Left renal pelvis (tissue), 4 donors: ENCODE results near the gene ZKSCAN7. TPM values are rescaled to one million over a fixed set of nuclear protein-coding genes. Genes with fewer than 3 reads are reported as not detected.
A peak's percentile ranks its signal among the peaks of the same experiment; 100 is the strongest.
"Not testable (repeated sequence)": the region's sequence is repeated elsewhere in the genome, so short reads cannot be mapped to it uniquely, and the experiment has no call there.

Experiments used
- DNase-seq, 4 donors: peaks; one replicate each; pipeline ENCODE4 v3.0.0-alpha.2; 2013; ENCODE audit warnings: low read depth in 4 of 4, low spot score in 3 of 4
- polyA plus RNA-seq, 4 donors: library from polyadenylated mRNA; unstranded; fragments of 120-200 nt; gene quantifications; one replicate each; pipeline ENCODE4 v1.2.1, GENCODE V29; 2013; ENCODE audit not compliant: insufficient read length in 4 of 4

The ZKSCAN7 gene
- 10 to 100 TPM; 13.3 to 16.9 (median 16.4) TPM for polyA plus RNA-seq

DNA sequence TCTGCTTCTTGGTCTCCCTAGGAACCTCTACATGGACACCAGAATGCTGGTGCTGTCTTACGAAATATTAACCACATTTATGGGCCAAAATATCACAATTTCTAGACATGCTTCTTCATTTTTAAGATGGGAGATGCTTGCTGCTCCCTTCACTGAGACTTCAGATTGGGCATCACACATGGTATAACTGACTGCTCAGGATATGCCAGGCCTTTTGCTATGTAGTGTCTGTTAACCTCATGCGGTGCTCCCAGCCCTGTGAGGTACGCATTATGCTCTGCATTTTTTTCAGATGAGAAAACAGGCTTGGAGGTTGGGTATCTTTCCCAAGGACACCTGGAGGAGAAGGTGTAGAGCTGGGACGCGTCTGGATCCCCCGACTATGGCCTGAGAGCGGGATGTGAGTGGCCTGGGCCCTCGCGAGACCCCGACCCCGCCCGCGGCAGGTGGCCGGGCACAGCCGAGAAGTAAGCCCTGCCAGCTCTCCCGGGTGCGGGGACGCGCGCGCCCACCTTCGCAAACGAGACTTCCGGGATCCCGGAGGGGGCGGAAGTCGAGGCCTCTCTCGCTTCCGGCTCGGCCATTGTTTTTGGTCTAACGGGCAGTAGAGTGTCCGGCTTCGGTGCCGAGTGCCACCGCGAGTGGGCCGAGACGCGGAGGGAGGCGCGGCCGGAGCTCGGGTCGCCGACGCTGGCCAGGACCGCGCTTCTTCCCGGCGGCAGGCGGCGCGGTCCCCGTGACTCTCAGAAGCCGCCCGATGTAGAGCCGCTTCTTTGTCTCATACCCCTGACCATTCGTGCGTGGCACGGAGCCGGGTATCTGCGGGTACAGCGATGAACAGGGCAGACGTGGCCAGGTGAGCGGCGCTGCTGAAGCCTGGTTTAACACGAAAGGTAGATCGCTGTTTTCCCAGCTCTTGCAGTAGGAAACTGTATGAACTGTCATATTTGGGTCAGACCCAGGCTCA, at the start of gene ZKSCAN7:
Gene ZKSCAN7 (plus strand): TSS at position 568 of the 967 bp plus-strand sequence. CDS start 1,855 bp downstream, outside the sequence.
- DNase-seq = peak; percentile 29 to 60 (median 52)

GRCh38 chr3:44506556-44506955, 48.4 kb upstream of the ZKSCAN7 start:
- DNase-seq = no peak

DNA sequence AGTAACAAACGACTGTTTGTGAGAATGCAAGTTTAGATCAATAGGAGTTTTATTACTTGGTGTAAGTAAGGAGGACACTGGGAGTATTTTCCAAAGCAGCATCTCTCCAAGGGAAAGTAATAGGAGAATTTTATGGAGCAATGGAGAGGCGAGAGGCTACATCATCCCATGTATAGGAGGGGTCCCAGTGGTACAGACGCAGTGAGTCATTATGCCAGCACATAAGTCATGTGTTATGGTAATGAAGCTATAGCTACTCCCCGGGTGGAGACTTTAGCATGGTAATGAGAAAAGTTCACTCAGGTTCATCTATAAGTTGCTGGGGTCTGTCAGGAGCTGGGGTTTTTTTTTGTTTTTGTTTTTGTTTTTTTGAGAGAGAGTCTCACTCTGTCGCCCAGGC, 48.0 kb upstream of the ZKSCAN7 start:
- no peak for DNase-seq

DNA sequence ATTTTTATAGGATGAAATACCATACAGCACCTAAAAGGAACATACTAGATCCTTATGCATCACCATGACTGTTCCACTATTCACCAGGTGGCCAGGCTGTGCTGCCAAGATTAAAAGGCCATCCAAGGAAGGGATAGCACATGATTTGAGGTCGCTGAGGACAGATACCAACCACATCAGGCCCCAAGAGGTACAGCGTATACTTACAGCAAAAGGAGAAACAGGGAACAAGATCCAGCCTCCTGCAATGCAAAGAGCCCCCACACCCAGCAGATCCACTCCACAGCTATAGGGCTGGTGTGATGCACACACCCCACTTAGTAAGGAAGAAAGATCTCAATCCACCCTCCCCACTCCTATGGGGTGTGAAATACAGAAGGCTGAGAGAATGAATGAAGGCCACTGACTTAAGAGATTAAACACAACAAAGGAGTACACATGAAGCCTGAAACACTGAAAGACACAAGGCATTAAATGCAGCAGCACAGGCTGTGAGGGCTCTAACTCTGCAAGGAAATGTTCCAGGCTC, 45.5 kb upstream of the ZKSCAN7 start:
- DNase-seq = no peak

GRCh38 chr3:44510000-44510368, 45.0 kb upstream of the ZKSCAN7 start:
- no peak for DNase-seq

DNA sequence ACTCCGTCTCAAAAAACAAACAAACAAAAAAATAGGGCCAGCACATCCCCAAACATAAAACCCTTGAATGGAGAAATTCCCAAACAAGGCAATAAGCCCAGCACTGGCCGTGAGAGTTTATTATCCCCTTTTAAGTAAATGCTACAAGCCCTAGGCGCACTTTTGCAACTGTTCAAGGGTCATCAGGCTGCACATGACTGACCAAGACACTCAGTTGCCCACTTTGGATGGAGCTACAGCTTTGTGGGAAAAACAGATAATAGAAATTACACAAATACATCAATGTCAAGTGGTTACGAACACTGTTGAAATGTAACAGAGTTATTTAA, 43.8 kb upstream of the ZKSCAN7 start:
- DNase-seq = no peak

DNA sequence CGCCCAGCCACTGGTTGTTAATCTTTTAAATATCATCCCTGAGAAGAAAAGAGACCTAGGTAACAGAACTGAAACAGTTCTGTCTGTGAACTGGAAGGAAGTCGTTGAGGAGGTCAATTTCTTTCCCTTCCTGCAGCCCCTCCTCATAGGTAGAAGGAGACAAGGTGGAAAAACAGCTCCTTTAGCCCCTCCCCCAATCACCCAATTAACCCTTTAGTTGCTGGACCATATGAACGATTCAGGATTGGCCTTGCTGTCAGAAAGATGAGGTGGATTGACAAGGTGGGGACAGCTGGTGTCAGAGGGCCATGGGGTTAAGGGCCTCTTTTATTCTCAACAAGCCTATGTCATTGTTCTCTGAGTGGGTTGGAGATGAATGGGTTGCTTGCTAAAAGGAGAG, 41.5 kb upstream of the ZKSCAN7 start:
- no peak for DNase-seq

- no peak for DNase-seq
Measured at GRCh38 chr3:44516230-44516629, 38.8 kb upstream of the ZKSCAN7 start.

- DNase-seq = no peak
Measured at GRCh38 chr3:44518782-44519156, 36.2 kb upstream of the ZKSCAN7 start.

- DNase-seq = no peak
Measured at GRCh38 chr3:44521721-44522120, 33.3 kb upstream of the ZKSCAN7 start.

DNA sequence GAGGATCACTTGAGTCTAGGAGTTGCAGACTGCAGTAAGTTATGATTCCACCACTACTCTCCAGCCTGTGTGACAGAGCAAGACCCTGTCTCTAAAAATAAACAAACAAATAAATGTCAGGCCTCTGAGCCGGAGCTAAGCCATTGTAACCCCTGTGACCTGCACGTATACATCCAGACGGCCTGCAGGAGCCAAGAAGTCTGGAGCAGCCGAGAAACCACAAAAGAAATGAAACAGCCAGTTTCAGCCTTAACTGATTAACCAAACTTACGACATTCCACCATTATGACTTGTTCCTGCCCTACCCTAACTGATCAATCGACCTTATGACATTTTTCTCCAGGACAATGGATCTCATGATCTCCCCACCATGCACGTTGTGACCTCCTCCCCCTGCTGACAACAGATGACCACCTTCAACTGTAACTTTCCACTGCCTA, 32.5 kb upstream of the ZKSCAN7 start:
- DNase-seq = no peak

DNA sequence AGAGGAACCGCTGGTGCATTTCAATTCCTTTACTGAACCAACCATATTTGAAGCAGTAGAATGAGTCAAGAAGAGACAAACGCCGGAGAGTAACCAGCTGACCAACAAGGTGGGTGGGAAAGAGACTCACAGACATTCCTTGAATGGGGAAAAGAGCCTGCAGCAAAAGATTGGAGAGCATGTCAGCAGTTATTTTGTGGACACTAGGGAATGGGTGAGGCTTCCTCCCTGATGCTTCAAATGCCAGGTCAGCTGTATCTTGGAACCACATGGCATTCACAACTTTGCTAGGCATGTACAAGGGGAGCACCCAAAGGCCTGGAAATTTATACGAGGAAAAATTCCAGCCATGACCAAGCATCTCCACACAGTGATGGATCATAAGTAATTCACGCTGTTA, 29.9 kb upstream of the ZKSCAN7 start:
- DNase-seq = no peak

DNA sequence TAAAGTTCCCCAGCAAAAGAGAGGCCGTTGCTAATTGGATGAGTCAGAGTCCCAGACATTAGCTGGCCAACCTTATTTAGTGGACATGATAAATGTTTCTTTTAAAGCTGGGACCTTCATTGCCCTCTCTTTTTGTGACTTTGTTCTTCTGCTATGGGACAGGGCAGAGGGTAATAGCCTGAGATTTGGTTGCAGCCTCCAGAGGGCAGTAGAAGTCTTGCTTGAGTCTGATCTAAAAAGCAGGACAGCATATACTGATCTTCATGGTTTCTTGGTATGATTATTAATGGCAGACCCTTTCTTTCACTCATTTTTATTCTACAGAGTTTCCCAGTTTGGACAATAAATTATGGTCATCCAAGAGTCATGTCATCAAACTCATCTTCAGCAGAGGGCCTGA, 25.1 kb upstream of the ZKSCAN7 start:
- no peak for DNase-seq

DNA sequence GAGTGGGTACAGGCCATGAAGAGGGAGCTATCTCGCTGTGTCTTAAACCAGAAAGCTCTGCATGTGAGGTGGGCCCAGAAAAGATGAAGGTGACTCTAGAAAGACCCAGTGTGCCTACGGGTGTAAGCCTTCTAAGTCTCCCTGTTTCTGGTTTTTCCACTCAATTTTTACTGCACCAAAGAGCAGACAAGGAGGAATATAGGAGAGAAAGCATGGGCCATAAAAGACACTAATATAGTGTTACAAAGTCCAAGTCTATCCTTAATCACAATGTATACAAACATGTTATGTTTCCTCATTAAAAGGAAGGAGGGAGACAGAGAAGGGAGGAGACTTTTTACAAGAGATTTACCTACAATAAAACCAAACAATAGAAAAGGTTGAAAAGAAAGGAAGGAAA, 24.1 kb upstream of the ZKSCAN7 start:
- DNase-seq = no peak

- DNase-seq = not testable (repeated sequence)
Measured at GRCh38 chr3:44534659-44535058, 20.3 kb upstream of the ZKSCAN7 start.

DNA sequence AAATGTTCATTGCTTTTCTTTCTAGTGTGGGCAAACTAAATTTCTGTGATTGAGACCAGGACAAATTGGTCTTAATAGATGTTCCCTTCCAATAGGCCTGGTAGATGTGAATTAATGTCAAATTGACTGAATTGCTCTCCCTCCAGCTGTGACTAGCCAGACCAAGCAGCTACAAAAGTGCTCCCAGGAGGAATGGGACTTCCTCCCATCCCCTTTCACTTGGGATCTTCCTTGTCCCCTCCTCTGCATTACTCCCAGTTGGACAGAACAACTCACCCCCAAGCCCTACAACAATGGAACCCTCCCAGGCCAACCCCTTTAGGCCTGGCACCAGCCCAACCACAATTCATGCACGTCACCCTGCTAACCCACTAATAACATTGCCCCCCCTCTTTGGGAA, 19.6 kb upstream of the ZKSCAN7 start:
- DNase-seq = no peak

DNA sequence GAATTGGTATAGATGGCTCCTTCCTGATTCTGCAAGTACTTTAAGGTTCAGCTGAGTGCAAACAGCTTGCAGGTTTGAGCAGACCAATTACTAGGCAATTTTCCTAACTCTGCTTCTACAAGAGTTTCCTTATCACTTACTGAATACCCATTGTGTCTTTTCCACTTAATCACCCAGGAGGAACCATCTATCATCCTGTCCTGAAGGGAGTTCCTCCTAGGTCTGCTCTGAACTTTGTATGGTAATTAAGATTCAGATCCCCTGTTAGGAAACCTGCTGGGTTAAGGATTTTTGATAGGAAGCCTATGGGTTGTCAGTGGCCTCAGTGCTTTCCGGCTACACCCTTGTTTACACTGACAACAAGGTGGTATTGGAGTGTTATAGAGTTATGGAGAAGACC, 10.2 kb upstream of the ZKSCAN7 start:
- not testable (repeated sequence) for DNase-seq

DNA sequence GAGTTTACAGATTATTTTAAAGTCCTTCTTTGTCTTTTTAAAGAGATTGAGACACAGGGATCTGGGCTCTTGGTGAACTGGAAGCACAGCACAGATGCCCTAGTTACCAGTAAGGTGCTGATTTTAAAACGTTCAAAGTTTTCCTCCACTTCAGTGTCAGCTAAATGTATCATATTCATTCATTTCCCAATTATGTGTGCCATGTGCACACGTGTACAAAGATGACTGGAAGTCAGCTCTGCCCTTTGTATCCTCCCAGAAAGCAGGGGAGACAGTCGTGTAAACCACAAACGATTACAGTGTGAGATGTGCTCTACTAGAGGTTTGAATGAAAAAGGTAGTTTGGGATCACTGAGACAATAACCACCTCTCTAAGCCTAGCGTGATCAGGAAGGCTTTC, 730 bp downstream of the ZKSCAN7 start:
- DNase-seq = no peak

DNA sequence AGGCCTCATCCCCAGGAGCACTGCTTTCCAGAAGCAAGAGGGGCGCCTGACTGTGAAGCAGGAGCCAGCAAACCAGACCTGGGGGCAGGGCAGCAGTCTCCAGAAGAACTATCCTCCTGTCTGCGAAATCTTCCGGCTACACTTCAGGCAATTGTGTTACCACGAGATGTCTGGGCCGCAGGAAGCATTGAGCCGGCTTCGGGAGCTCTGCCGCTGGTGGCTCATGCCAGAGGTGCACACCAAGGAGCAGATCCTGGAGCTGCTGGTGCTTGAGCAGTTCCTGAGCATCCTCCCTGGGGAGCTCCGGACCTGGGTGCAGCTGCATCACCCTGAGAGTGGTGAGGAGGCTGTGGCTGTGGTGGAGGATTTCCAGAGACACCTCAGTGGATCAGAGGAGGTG, 2.1 kb downstream of the ZKSCAN7 start:
- DNase-seq = no peak

DNA sequence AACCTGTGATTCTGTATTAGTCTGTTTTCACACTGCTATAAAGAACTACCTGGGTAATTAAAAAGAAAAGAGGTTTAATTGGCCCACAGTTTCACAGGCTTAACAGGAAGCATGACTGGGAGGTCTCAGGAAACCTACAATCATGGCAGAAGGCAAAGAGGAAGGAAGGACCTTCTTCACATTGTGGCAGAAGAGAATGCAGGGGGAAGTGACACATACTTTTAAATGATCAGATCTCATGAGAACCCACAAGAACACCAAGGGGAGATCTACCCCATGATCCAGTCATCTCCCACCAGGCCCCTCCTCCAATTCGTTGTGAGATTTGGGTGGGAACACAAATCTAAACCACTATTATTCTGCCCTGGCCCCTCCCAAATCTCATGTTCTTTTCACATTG, 6.1 kb downstream of the ZKSCAN7 start:
- DNase-seq = no peak

DNA sequence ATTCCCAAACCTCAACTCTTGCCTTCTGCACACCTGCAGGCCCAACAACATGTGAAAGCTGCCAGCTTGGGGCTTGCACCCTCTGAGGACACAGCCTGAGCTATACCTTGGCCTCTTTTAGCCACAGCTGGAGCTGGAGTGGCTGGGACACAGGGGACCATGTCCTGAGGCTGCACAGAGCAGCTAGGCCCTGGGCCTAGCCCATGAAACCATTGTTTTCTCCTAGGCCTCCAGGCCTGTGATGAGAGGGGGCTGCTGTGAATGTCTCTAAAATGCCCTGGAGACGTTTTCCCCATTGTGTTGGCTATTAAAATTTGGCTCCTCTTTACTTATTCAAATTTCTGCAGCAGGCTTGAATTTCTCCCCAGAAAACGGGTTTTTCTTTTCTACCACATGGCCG, 7.2 kb downstream of the ZKSCAN7 start:
- DNase-seq = no peak

DNA sequence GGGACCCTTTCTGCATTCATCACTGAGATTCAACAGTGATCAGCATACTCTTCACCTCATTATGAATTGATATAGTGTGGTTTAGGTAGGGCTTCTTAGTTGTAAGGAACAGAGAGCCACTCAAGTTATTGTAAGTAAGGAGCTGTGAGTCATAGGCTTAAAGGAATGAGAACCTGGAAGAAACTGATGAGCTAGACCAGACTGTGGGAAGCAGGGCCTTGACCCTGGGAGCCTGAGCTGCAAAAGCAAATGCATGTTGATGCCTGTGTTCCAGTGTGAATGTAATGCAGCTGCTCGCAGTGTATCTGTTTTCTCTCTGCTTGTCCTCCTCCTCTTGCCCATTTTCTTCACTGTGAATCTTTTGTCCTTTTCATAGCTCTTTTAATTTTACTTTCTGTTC, 13.6 kb downstream of the ZKSCAN7 start:
- DNase-seq = no peak
